HCT116 (cell line): ENCODE data around the gene HOXA11. TPM values are rescaled to one million over a fixed set of nuclear protein-coding genes. Genes with fewer than 3 reads are reported as not detected.

Experiments used
- ATAC-seq: fragments of 200-7000 bp; cut with Tn5 transposase; 2 replicates; pipeline ENCODE4 v1.9.1; 2020; ENCODE audit warnings: mild to moderate bottlenecking, moderate library complexity
- BruUV-seq: library from RNA; stranded (reverse); fragments of 400-500 nt; replicated peaks from 2 replicates; lab custom pipeline; 2021; lab: Mats Ljungman, UMichigan
- CTCF ChIA-PET: fragments of 300-600 bp; sonication (Branson Sonifier 250); formaldehyde crosslinking; loops from one replicate; lab custom pipeline; 2021; ENCODE audit warnings: antibody characterized with exemption; lab: Charles Lee
- POLR2A ChIA-PET: fragments of 300-600, 350-600 bp; sonication (Branson Sonifier 250); formaldehyde crosslinking; loops from one replicate; lab custom pipeline; 2021; ENCODE audit warnings: antibody characterized with exemption; lab: Charles Lee
- RAD21 ChIA-PET, 2 experiments: fragments of 300-600 bp; sonication (Branson Sonifier 250); formaldehyde crosslinking; loops; one replicate each; lab custom pipeline; 2023; ENCODE audit warnings: low total read pairs in 2 of 2; ENCODE audit not compliant: uncharacterized antibody in 2 of 2, unreplicated experiment in 2 of 2, low non-redundant PET in 1 of 2; lab: Charles Lee
- DNase-seq: peaks from one replicate; pipeline ENCODE4 v3.0.0-alpha.2; 2010; ENCODE audit warnings: low read depth, low spot score
- H2AFZ ChIP-seq: fragments of 200-600 bp; shearing (Covaris generic), sonication (generic); 2 replicates; pipeline ENCODE4 v1.6.1; 2017; ENCODE audit warnings: low read depth, mixed run types, mixed read lengths, antibody characterized with exemption, low read length; ENCODE audit not compliant: poor library complexity, severe bottlenecking
- H3K27ac ChIP-seq: 2 replicates; pipeline ENCODE4 v1.5.1; 2012; ENCODE audit warnings: low read depth, low read length
- H3K27me3 ChIP-seq: fragments of 200-600 bp; sonication (generic); 2 replicates; pipeline ENCODE4 v1.6.1; 2016; ENCODE audit warnings: mixed run types, low read length, mixed read lengths; ENCODE audit not compliant: insufficient read depth
- H3K36me3 ChIP-seq, 2 experiments: fragments of 200-500 bp in 1 of 2; fragments of 200-600 bp in 1 of 2; sonication (Bioruptor generic) in 1 of 2; sonication (generic) in 1 of 2; 2 replicates each; pipeline versions ENCODE4 v1.5.1 to v1.6.1; 2014 to 2016; ENCODE audit warnings: low read length in 2 of 2, inconsistent platforms in 1 of 2, mixed read lengths in 1 of 2, mixed run types in 1 of 2; ENCODE audit not compliant: insufficient read depth in 2 of 2, control insufficient read depth in 1 of 2
- H3K4me1 ChIP-seq, 2 experiments: fragments of 200-600 bp in 1 of 2; sonication (generic) in 1 of 2; 2 replicates each; pipeline versions ENCODE4 v1.5.1 to v1.6.1; 2012 to 2017; ENCODE audit warnings: low read length in 2 of 2, inconsistent platforms in 1 of 2, mild to moderate bottlenecking in 1 of 2, mixed read lengths in 1 of 2, mixed run types in 1 of 2, moderate library complexity in 1 of 2; ENCODE audit not compliant: insufficient read depth in 2 of 2, control insufficient read depth in 1 of 2
- H3K4me2 ChIP-seq: fragments of 200-600 bp; sonication (generic); 2 replicates; pipeline ENCODE4 v1.6.1; 2017; ENCODE audit warnings: mixed run types, low read length, mixed read lengths
- H3K4me3 ChIP-seq, 2 experiments: fragments of 200-600 bp in 1 of 2; sonication (generic) in 1 of 2; replicated peaks in 1 of 2; 2 replicates each; pipeline ENCODE4 v1.5.1; 2011 to 2016; ENCODE audit warnings: low read length in 2 of 2, control low read depth in 1 of 2, low read depth in 1 of 2, mild to moderate bottlenecking in 1 of 2, mixed read lengths in 1 of 2, mixed run types in 1 of 2
- H3K79me2 ChIP-seq: fragments of 200-600 bp; sonication (generic); 2 replicates; pipeline ENCODE4 v1.6.1; 2017; ENCODE audit warnings: mild to moderate bottlenecking, mixed run types, low read length, moderate library complexity, mixed read lengths; ENCODE audit not compliant: insufficient read depth
- H3K9ac ChIP-seq: fragments of 200-600 bp; sonication (generic); 2 replicates; pipeline ENCODE4 v1.6.1; 2016; ENCODE audit warnings: low read length, mixed read lengths
- H3K9me2 ChIP-seq: fragments of 200-600 bp; sonication (generic), shearing (Covaris generic); 2 replicates; pipeline ENCODE4 v1.6.1; 2017; ENCODE audit warnings: mixed run types, mild to moderate bottlenecking, moderate library complexity; ENCODE audit not compliant: insufficient read depth
- H3K9me3 ChIP-seq, 2 experiments: fragments of 200-500 bp in 1 of 2; fragments of 200-600 bp in 1 of 2; sonication (Bioruptor generic) in 1 of 2; sonication (generic) in 1 of 2; 2 replicates each; pipeline ENCODE4 v1.6.1; 2014 to 2017; ENCODE audit warnings: low read length in 2 of 2, mixed read lengths in 2 of 2, inconsistent platforms in 1 of 2, low read depth in 1 of 2, mild to moderate bottlenecking in 1 of 2, mixed run types in 1 of 2, moderate library complexity in 1 of 2; ENCODE audit not compliant: control insufficient read depth in 1 of 2, insufficient read depth in 1 of 2
- H4K20me1 ChIP-seq: fragments of 200-600 bp; sonication (generic), shearing (Covaris generic); 2 replicates; pipeline ENCODE4 v1.6.1; 2017; ENCODE audit warnings: mixed run types, mild to moderate bottlenecking, moderate library complexity; ENCODE audit not compliant: insufficient read depth
- CEBPB ChIP-seq: IDR thresholded peaks from 2 replicates; pipeline ENCODE4 v1.6.1; 2012; ENCODE audit warnings: low read depth
- EGR1 ChIP-seq: IDR thresholded peaks from 2 replicates; pipeline ENCODE4 v1.6.1; 2012; ENCODE audit warnings: low read depth
- EZH2phosphoT487 ChIP-seq: fragments of 200-600 bp; IDR thresholded peaks from 2 replicates; pipeline ENCODE4 v1.6.1; 2018; ENCODE audit warnings: antibody characterized with exemption, borderline replicate concordance
- FOSL1 ChIP-seq: IDR thresholded peaks from 2 replicates; pipeline ENCODE4 v1.6.1; 2012; ENCODE audit warnings: low read depth
- JUND ChIP-seq: IDR thresholded peaks from 2 replicates; pipeline ENCODE4 v1.6.1; 2012
- POLR2AphosphoS5 ChIP-seq: IDR thresholded peaks from 2 replicates; pipeline ENCODE4 v1.6.1; 2011; ENCODE audit warnings: mild to moderate bottlenecking, low read depth, low read length, moderate library complexity
- RAD21 ChIP-seq: IDR thresholded peaks from 2 replicates; pipeline ENCODE4 v1.6.1; 2012; ENCODE audit warnings: low read depth, mild to moderate bottlenecking
- SIN3A ChIP-seq: IDR thresholded peaks from 2 replicates; pipeline ENCODE4 v1.6.1; 2012; ENCODE audit warnings: low read depth
- SP1 ChIP-seq: IDR thresholded peaks from 2 replicates; pipeline ENCODE4 v1.6.1; 2012; ENCODE audit warnings: low read depth
- TCF7L2 ChIP-seq: IDR thresholded peaks from 2 replicates; pipeline ENCODE4 v1.7.0; 2011; ENCODE audit warnings: borderline replicate concordance, inconsistent platforms; ENCODE audit not compliant: insufficient read depth, insufficient read length; ENCODE audit errors: extremely low read depth
- YY1 ChIP-seq: IDR thresholded peaks from 2 replicates; pipeline ENCODE4 v1.6.1; 2011; ENCODE audit warnings: low read length, low read depth, moderate library complexity, mild to moderate bottlenecking; ENCODE audit not compliant: insufficient replicate concordance; ENCODE audit errors: extremely low read depth
- ZFX ChIP-seq: fragments of 450-650 bp; IDR thresholded peaks from 2 replicates; pipeline ENCODE4 v1.6.1; 2017
- intact Hi-C: fragments of 100-400 bp; cut with micrococcal nuclease; formaldehyde crosslinking; loops from 2 replicates; pipeline ENCODE4 v1.10.0; 2022
- total RNA-seq: library from RNA; stranded (reverse); gene quantifications from one replicate; pipeline ENCODE4 v1.2.1, GENCODE V29; 2021; ENCODE audit not compliant: unreplicated experiment
- TF ChIP-seq, protein P1 (sequence below): IDR thresholded peaks from 2 replicates; pipeline ENCODE4 v1.6.1; 2012
- TF ChIP-seq, protein P2 (sequence below): IDR thresholded peaks from 2 replicates; pipeline ENCODE4 v1.6.1; 2011; ENCODE audit warnings: mild to moderate bottlenecking, low read length, moderate library complexity; ENCODE audit not compliant: insufficient replicate concordance; ENCODE audit errors: extremely low read depth
- TF ChIP-seq, protein P3 (sequence below): IDR thresholded peaks from 2 replicates; pipeline ENCODE4 v1.6.1; 2012

HOXA11 gene
- total RNA-seq, 1 experiment from 2014 or later, result 6.8 TPM

DNA sequence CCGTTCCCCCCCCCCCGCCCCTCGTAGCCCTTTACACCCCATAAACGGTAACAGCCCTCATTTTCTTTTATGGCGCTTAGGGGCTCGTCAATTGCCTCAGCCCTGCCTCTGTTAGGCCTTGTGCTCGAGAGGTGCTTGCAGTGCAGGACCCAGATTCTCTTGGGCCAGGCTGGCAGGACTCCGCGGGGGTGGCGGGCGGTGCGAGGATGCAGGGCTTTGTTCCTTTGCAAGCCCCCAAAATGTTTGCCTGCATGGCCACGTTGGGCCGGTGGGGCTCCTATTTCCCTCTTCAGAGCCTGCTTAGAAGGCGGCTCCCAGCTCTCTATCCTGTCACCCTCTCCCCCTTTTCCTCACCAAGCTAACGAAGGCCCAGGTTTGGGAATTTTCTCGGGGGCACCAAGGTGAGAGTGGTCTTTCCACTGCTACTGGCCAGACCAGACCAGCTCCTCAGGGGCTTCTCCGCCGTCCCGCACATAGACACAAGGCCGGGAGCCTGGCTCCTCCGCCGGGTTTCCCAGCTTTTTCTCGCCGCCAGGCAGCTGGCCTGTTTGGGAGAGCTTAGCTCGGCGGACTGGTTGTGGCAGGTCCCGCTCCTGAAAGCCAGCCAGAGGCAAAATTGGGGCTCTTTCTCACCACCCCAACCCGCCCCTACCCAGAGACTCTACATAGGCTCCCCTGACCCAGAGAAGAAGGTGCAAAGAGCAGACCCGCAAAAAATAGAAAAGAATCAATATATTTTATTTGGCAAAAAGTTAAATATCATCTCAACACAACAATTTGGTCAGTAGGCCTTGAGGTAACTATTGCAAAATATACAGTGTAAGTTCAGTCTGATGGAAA lies 23.1 kb downstream of the HOXA11 start:
- peak overlapping the region; percentile 77 to 84 for H3K4me3 ChIP-seq
- peak overlapping the region; percentile 91 for H3K27ac ChIP-seq
- peak overlapping the region; percentile 89 for H3K9ac ChIP-seq
- RAD21 ChIA-PET, result interaction anchor here (0.7 to 2.1 kb wide), 6 partner anchors 8 to 793 kb away, joined by 3 to 12 read pairs (median 3); partner anchors contain the start of gene HOXA6 (in 1 of the 2)
- peaks cover 0 to 4% of the 10 kb centered on the region in 2 experiments; a peak in 1 of 4 replicates for H3K36me3 ChIP-seq
- CTCF ChIA-PET, result interaction anchor here (0.6 to 3.4 kb wide), 13 partner anchors 9 to 1301 kb away, joined by 3 to 62 read pairs (median 6); partner anchors contain the start of gene HOXA3
- H3K4me2 ChIP-seq, result peak overlapping the region; percentile 97
- H3K9me3 ChIP-seq, result no peaks in the 10 kb centered on the region
- no peaks in the 10 kb centered on the region for H3K27me3 ChIP-seq
- peaks cover 14 to 59% of the 10 kb centered on the region in 2 experiments for H3K4me1 ChIP-seq
- intact Hi-C loops, result loop anchor here (1.0 to 10.0 kb wide), 9 partner anchors 476 to 1595 kb away; partner anchors contain the start of genes CBX3 and HNRNPA2B1
- no TSS peak for BruUV-seq
- DNase-seq (no peak), ATAC-seq (peak; percentile 3)
- no peaks in the 10 kb centered on the region for H3K9me2 ChIP-seq
- H4K20me1 ChIP-seq, result no peaks in the 10 kb centered on the region
- POLR2A ChIA-PET, result interaction anchor here (0.6 to 1.4 kb wide), 6 partner anchors 9 to 996 kb away, joined by 3 to 5 read pairs (median 4); partner anchors contain the start of gene HOXA3
- H2AFZ ChIP-seq, result no peak overlapping the region
- TF ChIP-seq POLR2AphosphoS5, result peak; percentile 22
- TF ChIP-seq, protein P1, sequence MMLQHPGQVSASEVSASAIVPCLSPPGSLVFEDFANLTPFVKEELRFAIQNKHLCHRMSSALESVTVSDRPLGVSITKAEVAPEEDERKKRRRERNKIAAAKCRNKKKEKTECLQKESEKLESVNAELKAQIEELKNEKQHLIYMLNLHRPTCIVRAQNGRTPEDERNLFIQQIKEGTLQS, result no peak
- peaks cover 52% of the 10 kb centered on the region for H3K79me2 ChIP-seq

DNA sequence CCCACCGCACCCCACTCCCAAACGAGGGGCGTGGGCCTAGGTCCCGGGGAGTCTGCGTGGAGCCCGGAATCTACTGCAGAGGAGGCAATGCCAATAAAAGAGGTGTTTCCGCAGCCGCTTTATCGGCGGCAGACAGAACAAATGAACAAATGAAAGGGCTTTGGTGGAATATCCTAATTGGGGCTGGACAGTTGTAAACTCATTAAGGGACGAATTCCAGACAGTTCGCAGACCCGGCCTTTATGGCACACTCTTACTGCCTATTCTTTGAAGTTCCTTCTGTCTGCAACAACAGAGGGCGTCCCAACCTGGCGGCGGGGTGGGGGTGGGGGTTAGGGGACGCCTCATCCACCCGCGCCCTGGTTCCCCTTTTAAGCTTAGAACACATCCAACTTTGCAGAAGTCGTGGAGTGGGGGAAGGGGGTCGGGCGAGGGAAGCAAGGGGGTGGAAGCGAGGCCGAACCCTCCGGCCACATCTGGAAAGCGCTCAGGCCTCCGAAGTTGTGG lies 23.8 kb downstream of the HOXA11 start:
- H4K20me1 ChIP-seq, result no peaks in the 10 kb centered on the region
- peak overlapping the region; percentile 97 for H3K4me2 ChIP-seq
- peaks cover 0 to 4% of the 10 kb centered on the region in 2 experiments; a peak in 1 of 4 replicates for H3K36me3 ChIP-seq
- ATAC-seq, result peak; percentile 30
- intact Hi-C loops, result loop anchor here (1.0 to 10.0 kb wide), 9 partner anchors 475 to 1594 kb away; partner anchors contain the start of genes CBX3 and HNRNPA2B1
- peaks cover 47% of the 10 kb centered on the region for H3K79me2 ChIP-seq
- H3K4me1 ChIP-seq, result peaks cover 14 to 58% of the 10 kb centered on the region in 2 experiments
- CTCF ChIA-PET, result interaction anchor here (0.6 to 3.4 kb wide), 26 partner anchors 9 to 1300 kb away, joined by 3 to 62 read pairs (median 4); partner anchors contain the start of gene HOXA3
- peak overlapping the region; percentile 91 for H3K27ac ChIP-seq
- H3K9me3 ChIP-seq, result no peaks in the 10 kb centered on the region
- no peak overlapping the region for H2AFZ ChIP-seq
- H3K9me2 ChIP-seq, result no peaks in the 10 kb centered on the region
- H3K9ac ChIP-seq, result peak overlapping the region; percentile 89
- H3K27me3 ChIP-seq, result no peaks in the 10 kb centered on the region
- RAD21 ChIA-PET, result interaction anchor here (0.6 to 2.1 kb wide), 11 partner anchors 9 to 792 kb away, joined by 3 to 12 read pairs (median 4); partner anchors contain the start of gene HOXA6 (in 1 of the 2)
- peak overlapping the region; percentile 77 to 84 for H3K4me3 ChIP-seq
- BruUV-seq, result no TSS peak
- DNase-seq, result no peak
- POLR2A ChIA-PET, result interaction anchor here (0.7 to 1.4 kb wide), 5 partner anchors 9 to 995 kb away, joined by 3 to 5 read pairs (median 4); partner anchors contain the start of gene HOXA3
- TF ChIP-seq TCF7L2, result no peak
- TF ChIP-seq, protein P2, sequence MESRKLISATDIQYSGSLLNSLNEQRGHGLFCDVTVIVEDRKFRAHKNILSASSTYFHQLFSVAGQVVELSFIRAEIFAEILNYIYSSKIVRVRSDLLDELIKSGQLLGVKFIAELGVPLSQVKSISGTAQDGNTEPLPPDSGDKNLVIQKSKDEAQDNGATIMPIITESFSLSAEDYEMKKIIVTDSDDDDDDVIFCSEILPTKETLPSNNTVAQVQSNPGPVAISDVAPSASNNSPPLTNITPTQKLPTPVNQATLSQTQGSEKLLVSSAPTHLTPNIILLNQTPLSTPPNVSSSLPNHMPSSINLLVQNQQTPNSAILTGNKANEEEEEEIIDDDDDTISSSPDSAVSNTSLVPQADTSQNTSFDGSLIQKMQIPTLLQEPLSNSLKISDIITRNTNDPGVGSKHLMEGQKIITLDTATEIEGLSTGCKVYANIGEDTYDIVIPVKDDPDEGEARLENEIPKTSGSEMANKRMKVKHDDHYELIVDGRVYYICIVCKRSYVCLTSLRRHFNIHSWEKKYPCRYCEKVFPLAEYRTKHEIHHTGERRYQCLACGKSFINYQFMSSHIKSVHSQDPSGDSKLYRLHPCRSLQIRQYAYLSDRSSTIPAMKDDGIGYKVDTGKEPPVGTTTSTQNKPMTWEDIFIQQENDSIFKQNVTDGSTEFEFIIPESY, result no peak
- TF ChIP-seq JUND, result no peak
- no peak for TF ChIP-seq FOSL1
- TF ChIP-seq SP1, result no peak
- no peak for TF ChIP-seq EGR1
- TF ChIP-seq CEBPB, result no peak
- TF ChIP-seq RAD21, result no peak
- TF ChIP-seq, protein P3, sequence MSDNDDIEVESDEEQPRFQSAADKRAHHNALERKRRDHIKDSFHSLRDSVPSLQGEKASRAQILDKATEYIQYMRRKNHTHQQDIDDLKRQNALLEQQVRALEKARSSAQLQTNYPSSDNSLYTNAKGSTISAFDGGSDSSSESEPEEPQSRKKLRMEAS, result no peak
- TF ChIP-seq ZFX, result no peak
- no peak for TF ChIP-seq SIN3A
- no peak for TF ChIP-seq POLR2AphosphoS5
- no peak for TF ChIP-seq EZH2phosphoT487
- no peak for TF ChIP-seq YY1
